Measurements from ENCODE around the gene RIN3.

- TF ChIP-seq POLR2A (IDR thresholded peaks at IDR 0.05) (no peak), CTCF (IDR thresholded peaks at IDR 0.05) (no peak)
Observed at GRCh38 chr14:92737619-92738188, 224.1 kb downstream of the RIN3 start.
